Mesodermal cell (in vitro differentiated cells): Measurements from ENCODE around the gene LMCD1.

ENCODE experiments used
- H3K27ac ChIP-seq: 2 replicates; pipeline ENCODE4 v1.7.0; 2013; ENCODE audit warnings: mild to moderate bottlenecking, low read depth, low read length, moderate library complexity; ENCODE audit not compliant: severe bottlenecking
- H3K36me3 ChIP-seq: 2 replicates; pipeline ENCODE4 v1.7.1; 2013; ENCODE audit warnings: mild to moderate bottlenecking, low read length, moderate library complexity; ENCODE audit not compliant: control insufficient read depth, insufficient read depth
- H3K4me1 ChIP-seq: one replicate; pipeline ENCODE4 v1.7.1; 2013; ENCODE audit warnings: mild to moderate bottlenecking, low read length; ENCODE audit not compliant: insufficient read depth, control insufficient read depth, poor library complexity, severe bottlenecking
- H3K4me3 ChIP-seq: 2 replicates; pipeline ENCODE4 v1.7.0; 2013; ENCODE audit warnings: low read length, control low read depth, mild to moderate bottlenecking; ENCODE audit not compliant: insufficient read depth, poor library complexity, severe bottlenecking; ENCODE audit errors: extremely low read depth
- H3K9me3 ChIP-seq: 2 replicates; pipeline ENCODE4 v1.7.1; 2013; ENCODE audit warnings: mild to moderate bottlenecking, low read length, moderate library complexity; ENCODE audit not compliant: control insufficient read depth
- WGBS, 2 experiments: methylation state at CpG; one replicate each; pipeline ENCODE4 v1.1.5; 2013; ENCODE audit warnings: missing lambda C conversion rate in 2 of 2; ENCODE audit not compliant: insufficient coverage in 2 of 2; 5-methylcytosine and 5-hydroxymethylcytosine counted together

Gene LMCD1

DNA sequence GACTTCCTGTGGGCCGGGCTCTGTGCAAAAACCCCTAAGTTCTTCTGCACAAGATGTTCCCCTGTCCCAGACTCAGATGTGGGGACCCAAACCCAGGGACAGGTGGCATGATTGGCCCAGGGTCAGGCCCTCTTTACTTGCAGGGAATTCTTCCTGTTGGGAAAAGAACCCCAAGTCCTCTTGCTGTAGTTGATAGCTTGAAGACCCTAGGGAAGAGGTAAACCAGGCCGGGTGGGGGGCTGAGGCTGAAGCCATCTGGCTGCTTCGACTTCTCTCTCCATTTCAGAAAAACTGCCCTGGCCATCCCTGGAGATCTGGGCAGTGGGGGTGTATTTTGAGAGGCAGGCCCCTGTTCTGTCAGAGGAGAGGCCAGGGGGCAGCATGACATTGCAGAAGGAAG lies 119.5 kb downstream of the LMCD1 start:
- Histone ChIP-seq H3K4me1 (peaks cover 14% of the 10 kb centered on the region), H3K36me3 (no peaks in the 10 kb centered on the region), H3K27ac (no peak overlapping the region), H3K9me3 (no peaks in the 10 kb centered on the region), H3K4me3 (no peak overlapping the region)
- WGBS, 2 experiments: 92 to 100% methylated on average over 1 to 2 of the region's 3 CpGs

GRCh38 chr3:8621872-8622271 lies 120.2 kb downstream of the LMCD1 start:
- Histone ChIP-seq H3K9me3 (no peaks in the 10 kb centered on the region), H3K27ac (no peak overlapping the region), H3K36me3 (no peaks in the 10 kb centered on the region), H3K4me3 (no peak overlapping the region), H3K4me1 (peaks cover 14% of the 10 kb centered on the region)
- WGBS, 2 experiments: 81 to 94% methylated on average over 3 of the region's 4 CpGs

- no peak overlapping the region for H3K4me3 ChIP-seq
- no peaks in the 10 kb centered on the region for H3K9me3 ChIP-seq
- H3K27ac ChIP-seq: no peak overlapping the region
- WGBS, 2 experiments: 55 to 57% methylated on average over 23 of the region's 24 CpGs
- no peaks in the 10 kb centered on the region for H3K36me3 ChIP-seq
- peaks cover 14% of the 10 kb centered on the region for H3K4me1 ChIP-seq
These were observed 121.5 kb downstream of the LMCD1 start for GRCh38 chr3:8622873-8623691.

DNA sequence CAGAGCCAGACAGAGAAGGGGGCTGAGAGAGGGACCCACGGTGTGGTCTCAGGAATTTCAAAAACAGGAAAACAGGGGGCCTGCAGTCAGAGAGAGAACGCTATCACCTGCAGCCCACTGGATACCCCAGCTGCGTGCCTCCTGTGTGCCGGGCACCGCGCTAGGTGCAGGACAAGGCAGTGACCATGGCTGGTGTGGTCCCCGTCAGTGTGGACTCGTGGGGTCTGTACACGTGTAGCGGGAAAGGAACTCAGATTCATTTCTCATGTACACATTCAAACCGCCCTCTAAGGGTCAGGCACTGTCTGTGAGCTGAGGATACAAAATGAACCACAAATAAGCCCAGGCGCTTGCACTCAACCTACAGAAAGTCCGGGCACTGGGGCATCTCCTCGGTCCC lies 122.1 kb downstream of the LMCD1 start:
- H3K9me3 ChIP-seq: no peaks in the 10 kb centered on the region
- no peak overlapping the region for H3K27ac ChIP-seq
- WGBS, 2 experiments: 93 to 95% methylated on average over 13 to 14 of the region's 14 CpGs
- H3K4me1 ChIP-seq: peaks cover 14% of the 10 kb centered on the region
- no peak overlapping the region for H3K4me3 ChIP-seq
- no peaks in the 10 kb centered on the region for H3K36me3 ChIP-seq
